NT2/D1 (cell line): ENCODE results near the gene GBA3.

ENCODE experiments used
- YY1 ChIP-seq: IDR thresholded peaks from 2 replicates; pipeline ENCODE4 v1.6.1; 2011; ENCODE audit not compliant: insufficient read length, insufficient read depth
- ZNF274 ChIP-seq: IDR thresholded peaks from 2 replicates; pipeline ENCODE4 v1.6.1; 2011; ENCODE audit warnings: mild to moderate bottlenecking, low read depth, low read length

DNA sequence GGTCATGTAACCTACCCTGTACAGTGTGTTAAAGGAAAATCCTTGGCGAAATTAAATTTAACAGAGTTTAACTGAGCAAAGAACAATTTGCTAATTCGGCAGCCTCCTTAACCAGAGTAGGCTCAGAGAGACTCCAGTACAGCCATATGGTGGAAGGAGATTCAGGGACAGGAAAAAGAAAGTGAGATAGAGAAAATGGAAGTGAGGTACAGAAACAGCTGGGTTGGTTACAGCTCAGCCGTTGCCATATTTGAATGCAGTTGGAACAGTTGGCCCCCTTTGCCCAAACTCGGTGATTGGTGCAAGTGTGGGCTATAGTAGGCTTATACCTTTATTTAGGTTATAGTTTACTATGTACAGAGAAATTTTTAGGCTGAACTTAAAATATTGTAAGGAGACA, 48.8 kb upstream of the GBA3 start:
- TF ChIP-seq YY1 (no peak), ZNF274 (no peak)
